ENCODE measurements around the gene FAM89B.
"Not testable (repeated sequence)": the region's sequence is repeated elsewhere in the genome, so short reads cannot be mapped to it uniquely, and the experiment has no call there.

The FAM89B gene

DNA sequence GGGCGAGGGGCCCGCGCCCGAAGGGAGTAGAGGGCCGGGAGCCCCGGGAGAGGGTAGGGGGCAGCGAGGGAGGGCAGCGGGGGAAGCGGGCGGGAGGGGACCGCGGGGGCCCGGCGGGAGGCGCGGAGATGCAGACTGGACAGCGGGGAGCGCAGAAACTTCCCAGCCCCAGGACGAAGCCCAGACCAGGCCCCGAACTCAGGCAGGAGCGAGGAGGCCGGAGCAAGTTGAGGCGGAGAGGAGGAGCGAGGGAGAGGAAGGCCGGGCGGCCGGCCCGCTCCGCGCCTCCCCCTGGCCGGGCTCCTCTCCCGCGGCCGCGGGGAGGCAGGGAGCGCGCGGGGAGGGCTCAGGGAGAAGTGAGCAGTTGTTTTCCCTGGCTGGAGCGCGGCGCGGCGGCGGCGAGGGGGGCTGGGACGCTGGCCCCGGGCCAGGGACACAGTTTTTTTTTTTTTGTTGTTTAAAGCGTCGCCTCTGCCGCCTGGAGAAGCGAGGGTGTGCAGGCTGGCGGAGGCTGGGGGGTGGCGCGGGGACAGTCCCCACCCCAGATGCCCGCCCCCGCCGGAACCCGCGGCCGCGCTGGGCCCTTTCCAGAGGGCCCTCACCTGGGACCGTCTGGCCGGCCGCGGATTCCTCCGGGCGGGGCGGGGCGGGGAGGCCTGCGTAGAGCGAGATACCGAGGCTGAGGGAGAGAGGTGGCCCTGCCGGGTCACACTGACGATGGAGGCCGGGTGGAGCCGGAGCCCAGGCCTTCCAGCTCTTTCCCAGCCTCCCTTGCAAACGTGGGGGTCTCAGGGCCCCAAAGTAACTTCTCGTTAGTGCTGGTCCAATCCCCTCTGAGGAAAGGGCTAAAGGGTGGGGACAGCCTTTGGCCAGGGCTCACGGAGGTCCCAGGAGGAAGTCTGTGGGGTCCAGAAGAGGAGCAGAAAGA is 14.1 kb upstream of the FAM89B start, which contains the start of gene LTBP3:
TSS of gene LTBP3 (minus strand) at position 358 of the 928 bp plus-strand sequence. CDS start 400 bp downstream, outside the sequence.
- DNase-seq = peak; percentile 89

DNA sequence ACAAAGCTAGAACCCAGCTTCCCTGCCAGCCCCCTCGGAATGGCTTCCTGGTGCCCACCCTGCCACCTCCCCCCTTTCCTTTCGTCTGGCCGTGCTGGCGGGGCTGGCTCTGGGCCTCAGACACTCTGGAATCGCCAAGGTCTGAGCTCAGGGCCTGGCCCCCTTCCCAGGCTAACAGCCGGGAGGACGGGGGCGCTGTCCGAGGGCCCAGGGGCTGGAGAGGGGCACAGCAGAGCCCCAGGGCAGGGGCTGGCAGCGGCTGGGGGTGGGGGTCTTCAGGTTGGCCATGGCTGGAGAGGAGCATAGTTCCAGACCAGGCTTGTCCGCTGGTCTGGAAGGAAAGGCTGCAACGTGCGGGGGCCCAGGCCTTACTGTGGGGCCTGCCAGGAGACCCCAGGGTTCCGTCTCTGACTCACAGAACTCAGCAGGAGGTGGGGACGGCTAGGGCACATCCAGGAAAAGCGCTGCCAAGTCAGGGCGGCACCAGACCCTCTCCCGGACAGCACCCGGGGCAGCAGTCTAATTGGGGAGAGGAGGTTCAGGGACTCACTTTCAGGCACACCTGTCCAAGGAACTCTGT is 13.3 kb upstream of the FAM89B start:
- peak; percentile 67 for DNase-seq

GRCh38 chr11:65559535-65559934 is 12.8 kb upstream of the FAM89B start:
- no peak for DNase-seq

DNA sequence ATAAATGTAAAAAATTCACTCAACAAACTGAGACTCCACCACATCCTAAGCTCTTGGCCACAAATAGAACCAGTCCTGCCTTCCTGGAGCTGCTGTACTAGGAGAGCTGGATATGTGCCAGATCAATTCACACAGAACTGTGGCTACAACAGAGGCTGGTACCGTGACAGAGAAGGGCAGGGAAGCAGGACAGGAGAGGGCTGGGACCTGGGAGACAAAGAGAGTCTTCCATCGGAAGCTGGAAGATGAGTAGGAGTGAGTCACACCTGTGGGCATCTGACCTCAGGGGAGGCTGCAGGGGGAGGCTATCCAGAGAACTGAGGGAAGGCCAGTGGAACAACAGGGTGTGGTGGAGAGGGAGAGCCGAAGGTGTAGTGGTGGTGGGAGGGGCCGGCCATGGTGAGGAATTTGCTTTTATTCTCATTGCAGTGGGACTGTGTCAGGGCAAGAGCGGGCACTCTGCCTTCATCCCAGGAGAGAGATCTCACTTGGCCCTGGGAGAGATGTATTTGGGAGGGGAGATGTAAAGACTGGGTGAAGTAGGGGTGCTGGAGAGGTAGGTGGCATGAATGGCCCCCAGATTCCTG is 12.3 kb upstream of the FAM89B start:
- peak; percentile 24 for DNase-seq

GRCh38 chr11:65560555-65561418 is 11.6 kb upstream of the FAM89B start:
- DNase-seq = peak; percentile 22

GRCh38 chr11:65562020-65562419 is 10.3 kb upstream of the FAM89B start:
- no peak for DNase-seq

- no peak for DNase-seq
Measured at GRCh38 chr11:65562788-65563187, 9.6 kb upstream of the FAM89B start.

DNA sequence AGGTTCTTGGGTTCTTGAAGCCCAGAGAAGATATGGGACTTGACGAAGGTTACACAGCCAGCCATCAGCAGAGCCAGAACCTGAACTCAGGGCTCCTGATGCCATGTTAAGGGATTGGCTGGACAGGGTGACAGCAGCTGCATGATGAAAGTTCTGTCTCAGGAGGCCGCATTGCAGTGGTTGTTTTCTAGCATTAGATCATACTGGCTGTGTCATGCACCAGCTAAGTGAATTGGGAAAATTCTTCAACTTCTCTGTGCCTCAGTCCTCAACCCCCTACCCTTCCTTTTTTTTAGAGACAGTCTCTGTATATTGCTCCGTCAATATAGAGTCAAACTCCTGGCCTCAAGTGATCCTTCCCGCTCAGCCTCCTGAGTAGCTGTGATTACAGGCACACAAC is 8.7 kb upstream of the FAM89B start:
- DNase-seq = no peak

DNA sequence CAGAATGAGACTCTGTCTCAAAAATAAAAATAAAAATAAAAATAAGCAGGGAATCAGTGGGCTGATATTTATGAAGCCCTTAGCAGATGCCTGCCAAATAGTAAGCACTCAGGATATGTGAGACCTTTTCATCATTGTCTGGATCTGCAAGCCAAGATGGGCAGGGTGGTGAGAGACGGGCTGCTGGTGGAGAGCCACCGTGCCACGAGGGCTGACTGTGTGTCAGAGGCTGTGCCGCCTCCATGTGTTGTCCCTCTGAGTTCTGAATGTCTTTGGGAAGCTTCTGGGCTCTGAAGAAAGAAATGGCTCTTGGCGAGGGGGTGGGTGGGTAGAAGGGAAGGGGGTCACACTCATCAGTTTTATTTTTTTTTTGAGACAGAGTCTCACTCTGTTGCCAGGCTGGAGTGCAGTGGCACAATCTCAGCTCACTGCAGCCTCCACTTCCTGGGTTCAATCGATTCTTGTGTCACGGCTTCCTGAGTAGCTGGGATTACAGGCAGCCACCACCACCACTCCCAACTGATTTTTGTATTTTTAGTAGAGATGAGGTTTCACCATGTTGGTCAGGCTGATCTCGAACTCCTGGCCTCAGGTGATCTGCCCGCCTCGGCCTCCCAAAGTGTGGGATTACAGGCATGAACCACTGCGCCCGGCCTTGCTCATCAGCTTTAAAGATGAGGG is 7.3 kb upstream of the FAM89B start:
- not testable (repeated sequence) for DNase-seq

DNA sequence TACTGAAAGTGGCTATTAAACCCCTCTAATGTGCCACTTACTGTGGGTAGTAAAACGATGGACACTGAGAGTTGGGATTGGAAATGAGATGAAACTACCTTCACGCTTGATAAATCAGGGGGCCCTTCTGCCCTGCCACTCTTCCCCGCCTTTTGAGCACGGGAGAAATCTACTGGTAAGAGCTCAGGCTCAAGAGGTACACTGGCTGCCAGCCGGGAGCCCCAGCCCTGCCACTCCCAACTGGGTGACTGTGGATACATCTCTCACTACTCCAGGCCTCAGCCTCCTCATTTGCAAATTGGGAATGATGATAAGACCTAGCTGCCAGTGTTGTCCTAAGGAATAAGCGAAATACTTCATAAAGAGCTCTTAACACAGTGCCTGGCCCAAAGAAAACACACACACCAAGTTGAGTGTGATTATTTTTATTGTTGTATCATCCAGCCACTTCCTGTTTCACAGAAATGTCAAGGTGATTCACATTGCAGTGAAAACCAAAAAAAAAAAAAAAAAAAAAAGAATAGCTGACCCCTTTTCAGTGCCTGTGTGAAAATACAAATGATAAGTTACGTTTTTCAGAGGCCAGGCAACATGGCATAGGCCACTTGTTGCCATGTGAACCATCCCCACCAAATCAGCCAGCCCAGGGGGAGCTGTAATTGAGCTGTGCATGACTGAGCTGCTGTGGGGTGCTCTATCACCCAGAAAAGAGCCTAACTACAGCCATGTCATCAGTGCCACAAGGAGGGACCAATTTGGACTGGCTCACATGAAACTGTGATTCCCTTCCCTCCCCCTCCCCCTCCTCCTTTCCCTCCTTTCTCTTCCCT is 6.5 kb upstream of the FAM89B start:
- DNase-seq = no peak

- DNase-seq = no peak
Measured at GRCh38 chr11:65569164-65569972, 3.0 kb upstream of the FAM89B start.

GRCh38 chr11:65569973-65570918 is 2.1 kb upstream of the FAM89B start, which contains the start of gene ZNRD2:
Gene ZNRD2 (plus strand): TSS chr11:65570477. CDS start chr11:65570492, 15 bp downstream.
- peak; percentile 99 for DNase-seq

DNA sequence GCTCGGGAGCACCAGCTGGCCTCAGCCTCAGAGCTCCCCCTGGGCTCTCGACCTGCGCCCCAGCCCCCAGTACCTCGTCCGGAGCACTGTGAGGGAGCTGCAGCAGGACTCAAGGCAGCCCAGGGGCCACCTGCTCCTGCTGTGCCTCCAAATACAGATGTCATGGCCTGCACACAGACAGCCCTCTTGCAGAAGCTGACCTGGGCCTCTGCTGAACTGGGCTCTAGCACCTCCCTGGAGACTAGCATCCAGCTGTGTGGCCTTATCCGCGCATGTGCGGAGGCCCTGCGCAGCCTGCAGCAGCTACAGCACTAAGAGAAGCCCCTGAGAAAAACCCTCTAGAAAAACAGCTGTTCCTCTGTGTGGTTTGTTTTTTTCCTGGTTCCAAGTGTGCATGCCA is 918 bp upstream of the FAM89B start:
- no peak for DNase-seq

- no peak for DNase-seq
Measured at GRCh38 chr11:65571940-65572339, 398 bp upstream of the FAM89B start.

DNA sequence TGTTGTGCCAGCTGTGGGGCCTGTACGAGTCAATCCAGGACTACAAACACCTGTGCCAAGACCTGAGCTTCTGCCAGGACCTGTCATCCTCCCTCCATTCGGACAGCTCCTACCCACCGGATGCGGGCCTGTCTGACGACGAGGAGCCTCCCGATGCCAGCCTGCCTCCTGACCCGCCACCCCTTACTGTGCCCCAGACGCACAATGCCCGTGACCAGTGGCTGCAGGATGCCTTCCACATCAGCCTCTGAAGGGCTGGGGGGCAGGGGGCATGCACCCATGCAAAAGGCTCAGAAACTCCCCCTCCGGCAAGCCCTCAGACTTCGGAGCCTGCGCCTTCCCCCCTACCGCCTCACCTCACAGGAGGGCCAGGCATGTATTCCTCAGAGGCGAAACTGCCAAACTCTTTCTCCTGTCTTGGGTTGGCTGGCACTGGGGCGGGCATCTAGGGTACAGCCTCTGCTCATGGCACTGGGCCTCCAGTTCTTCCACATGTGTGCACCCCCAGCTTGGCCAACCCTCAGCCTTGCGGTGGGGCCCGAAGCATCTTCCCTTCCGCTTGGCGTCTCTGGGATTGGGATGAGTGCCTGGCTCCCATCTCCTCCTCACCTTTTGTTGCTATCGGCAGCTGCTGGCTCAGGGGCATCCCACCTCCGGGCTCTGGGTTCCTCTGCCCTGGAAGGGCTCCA is 1.2 kb downstream of the FAM89B start:
- no peak for DNase-seq

- DNase-seq = peak; percentile 71
Measured at GRCh38 chr11:65574109-65574810, 1.9 kb downstream of the FAM89B start.

DNA sequence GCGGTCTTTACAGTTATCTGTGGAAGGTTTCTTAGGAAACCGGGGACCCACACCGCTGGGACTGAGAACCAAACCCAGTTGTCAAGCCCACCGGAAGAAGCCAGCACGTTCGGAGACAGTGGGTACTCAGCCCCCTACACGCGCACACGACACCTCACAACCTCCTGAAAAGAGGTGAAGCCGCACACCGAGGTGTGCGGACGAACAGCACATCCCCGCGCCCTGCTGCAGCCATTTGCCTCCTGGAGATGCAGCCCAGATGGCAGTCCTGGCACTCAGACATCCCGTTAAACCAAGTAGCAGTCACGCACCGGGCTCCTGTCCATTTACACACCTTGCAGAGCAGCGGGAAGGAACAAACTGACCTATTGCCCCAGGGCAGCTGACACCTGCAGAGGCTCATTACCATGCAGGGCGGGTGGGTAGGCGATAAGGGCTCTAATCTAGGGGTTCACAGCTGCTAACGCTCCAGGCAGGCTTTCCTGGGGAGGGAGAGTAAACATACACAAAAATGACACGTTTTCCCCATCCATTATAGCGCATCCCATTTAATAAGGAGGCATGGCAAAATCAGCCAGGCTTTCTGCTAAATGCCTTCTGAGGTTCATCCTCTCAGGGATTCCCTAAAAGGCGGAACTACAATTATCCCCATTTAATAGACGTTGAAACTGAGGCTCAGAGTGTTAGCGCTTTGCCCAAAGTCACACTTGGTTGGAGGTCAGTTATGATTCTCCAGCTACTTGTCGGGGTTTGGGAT is 2.7 kb downstream of the FAM89B start:
- no peak for DNase-seq

All from midbrain (tissue), 1 donor.